Activated gamma-delta T cell treated with Interleukin-2 at 50 U/mL for 16 hours (primary cell): ENCODE measurements around the gene C1orf210.

Experiments
- DNase-seq: peaks from one replicate; pipeline ENCODE4 v3.0.0-alpha.2; 2020

C1orf210 gene

DNA sequence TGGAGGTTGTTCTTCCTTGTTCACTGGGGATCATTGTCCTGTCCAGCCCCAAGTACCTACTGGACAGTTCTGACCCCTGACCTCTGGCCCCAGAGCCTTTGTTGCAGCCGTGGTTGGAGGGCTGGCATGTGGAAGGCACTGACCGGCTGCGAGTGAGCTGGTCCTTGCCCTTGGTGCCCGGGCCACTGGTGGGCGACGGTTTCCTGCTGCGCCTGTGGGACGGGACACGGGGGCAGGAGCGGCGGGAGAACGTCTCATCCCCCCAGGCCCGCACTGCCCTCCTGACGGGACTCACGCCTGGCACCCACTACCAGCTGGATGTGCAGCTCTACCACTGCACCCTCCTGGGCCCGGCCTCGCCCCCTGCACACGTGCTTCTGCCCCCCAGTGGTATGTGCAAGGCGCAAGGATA lies 26.8 kb upstream of the C1orf210 start:
- DNase-seq, result no peak

DNA sequence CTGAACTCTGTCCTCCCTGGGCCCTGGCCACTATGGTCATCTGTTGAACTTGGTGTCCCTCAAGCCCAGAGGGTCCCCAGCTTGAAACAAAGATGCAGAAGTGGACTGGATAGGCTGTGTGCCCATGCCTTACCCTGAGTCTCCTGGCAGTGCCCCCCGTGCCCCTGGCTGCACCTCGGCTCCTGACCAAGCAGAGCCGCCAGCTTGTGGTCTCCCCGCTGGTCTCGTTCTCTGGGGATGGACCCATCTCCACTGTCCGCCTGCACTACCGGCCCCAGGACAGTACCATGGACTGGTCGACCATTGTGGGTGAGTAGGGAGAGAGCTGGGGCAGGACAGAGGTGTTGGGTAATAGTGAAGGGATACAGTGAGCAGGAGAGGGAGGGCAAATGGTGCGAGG lies 26.1 kb upstream of the C1orf210 start:
- DNase-seq, result no peak

DNA sequence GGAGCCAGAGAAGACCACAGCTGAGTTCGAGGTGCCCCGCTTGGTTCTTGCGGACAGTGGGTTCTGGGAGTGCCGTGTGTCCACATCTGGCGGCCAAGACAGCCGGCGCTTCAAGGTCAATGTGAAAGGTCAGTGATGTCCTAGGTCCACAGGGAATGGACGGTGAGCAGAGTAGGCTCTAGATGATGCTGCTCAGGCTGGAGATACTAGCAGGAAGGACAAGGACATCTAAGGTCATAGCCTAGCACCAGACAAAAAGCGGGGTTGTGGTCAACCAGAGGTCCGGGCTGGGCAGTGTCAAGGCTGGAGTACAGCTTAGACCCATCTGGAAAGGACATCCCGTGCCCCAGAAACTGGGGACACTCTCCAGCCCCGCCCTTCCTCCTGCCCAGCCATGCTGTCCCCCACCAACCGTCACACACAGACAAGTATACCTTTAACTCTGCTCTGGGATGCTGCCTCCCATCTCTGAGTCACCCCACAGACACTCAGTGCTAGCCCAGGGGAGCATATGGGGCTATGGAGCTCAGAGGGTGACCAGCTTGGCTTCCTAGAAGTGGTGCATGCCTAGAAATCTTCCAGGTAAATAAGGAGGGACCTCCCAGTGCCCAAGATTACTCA lies 24.1 kb upstream of the C1orf210 start:
- DNase-seq, result no peak

DNA sequence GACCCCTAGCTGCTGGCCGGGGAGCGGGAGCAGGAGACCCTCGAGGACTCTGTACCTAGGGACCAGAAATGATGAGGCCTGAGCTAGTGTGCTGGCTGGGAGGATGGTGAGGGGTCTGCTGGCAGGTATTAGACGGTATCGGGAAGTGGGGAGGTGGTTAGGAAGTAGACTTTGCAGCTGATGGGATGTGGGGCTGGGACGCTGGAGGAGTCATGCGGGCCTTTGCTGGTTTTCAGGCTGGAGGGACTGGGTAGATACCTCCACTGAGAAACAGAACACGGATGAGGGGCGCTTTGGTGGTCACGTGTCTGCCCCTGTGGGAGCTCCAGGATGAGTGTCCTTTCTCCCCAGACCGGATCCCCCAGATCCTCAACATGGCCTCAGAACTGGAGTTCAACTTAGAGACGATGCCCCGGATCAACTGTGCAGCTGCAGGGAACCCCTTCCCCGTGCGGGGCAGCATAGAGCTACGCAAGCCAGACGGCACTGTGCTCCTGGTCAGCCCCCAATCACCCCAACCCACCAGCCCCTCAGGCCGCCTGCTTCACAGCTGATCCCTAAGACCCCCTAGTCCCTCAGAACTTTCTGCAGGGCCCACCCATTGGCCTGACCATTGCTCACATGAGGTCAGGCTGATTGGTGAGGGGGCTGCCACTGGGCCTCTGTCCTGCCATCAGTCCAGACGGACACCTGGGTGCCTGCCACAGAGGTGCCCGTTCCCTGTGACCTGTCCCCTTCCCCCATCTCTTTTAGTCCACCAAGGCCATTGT lies 23.4 kb upstream of the C1orf210 start:
- no peak for DNase-seq

DNA sequence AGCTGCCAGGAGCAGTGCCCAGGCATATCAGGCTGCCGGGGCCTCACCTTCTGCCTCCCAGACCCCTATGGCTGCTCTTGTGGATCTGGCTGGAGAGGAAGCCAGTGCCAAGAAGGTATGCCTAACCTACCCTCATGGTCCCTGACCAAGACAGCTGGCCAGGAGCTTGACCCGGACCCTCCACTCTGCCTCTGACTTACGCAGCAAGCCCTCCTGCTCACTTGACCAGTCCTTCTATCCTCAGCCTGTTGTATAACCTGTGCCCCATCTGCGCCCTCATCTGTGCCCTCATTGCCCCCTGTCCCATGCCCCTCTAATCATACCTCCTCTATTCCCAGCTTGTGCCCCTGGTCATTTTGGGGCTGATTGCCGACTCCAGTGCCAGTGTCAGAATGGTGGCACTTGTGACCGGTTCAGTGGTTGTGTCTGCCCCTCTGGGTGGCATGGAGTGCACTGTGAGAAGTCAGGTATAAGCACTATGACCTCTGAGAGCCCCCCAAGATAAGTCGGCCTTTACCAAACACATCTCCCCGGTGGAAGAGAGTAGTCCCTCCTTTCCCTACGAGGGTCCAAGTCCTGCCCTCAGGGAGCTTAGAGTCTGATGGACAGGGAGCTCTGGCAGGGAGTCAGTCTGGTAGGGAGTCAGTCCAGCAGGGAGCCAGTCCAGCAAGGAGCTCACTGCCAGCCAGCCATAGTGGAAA lies 22.2 kb upstream of the C1orf210 start:
- no peak for DNase-seq

DNA sequence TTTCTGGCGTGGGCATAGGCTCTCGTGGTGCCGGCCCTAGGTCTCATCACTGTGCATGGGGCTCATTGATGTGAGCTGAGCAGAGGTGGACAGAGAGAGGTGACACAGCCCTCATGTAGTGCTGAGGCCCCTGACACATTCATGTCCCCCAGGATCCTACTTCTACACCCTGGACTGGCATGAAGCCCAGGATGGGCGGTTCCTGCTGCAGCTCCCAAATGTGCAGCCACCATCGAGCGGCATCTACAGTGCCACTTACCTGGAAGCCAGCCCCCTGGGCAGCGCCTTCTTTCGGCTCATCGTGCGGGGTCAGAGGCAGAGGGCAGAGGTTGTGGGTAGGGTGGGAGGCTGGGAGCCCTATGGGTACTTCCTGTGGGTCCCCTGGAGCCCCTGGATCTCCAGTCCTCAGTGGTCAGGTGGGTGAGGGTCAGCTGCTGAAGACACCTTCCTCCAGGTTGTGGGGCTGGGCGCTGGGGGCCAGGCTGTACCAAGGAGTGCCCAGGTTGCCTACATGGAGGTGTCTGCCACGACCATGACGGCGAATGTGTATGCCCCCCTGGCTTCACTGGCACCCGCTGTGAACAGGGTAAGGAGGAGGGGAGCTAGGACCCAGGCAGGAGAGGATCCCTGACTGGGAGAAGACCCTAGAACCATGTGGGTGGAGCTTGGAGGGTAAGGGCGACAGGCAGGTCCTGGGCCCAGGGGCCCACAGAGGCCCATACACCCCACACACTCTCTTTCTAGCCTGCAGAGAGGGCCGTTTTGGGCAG lies 21.5 kb upstream of the C1orf210 start:
- no peak for DNase-seq

DNA sequence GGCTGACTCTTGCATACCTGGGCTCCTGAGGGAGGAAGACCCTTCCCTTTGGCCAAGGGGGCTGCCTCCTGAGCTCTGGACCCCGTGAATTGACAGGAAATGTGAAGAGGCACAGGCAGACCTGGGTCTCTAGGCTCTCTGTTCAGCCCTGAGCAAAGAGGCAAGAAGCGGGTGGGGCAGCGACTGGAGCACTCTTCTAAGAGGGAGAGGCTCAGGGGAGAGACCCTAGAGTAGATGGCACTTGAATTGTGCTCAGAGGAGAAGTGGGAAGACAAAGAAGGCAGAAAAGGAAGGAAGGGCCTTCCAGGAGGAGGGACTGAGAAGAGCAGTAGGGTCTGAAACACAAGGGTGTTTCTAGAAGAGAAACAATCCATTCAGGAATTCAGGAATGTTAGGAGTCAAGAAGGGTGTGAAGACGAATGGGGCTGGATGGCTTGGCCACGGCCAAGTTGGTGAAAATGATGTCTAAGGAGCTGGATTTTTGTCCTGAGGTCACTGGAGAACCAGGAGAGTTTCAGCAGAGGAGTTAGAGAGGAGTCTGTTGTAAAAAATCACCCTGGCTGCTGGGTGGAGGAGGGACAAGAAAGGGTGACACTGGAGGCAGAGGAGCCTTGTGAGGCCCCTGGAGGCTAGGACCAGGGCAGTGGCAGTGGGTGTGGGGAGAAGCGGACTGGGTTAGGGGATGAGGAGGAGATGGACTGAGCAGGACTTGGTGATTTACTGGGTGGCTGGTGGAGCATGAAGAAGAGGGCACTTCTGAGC lies 20.7 kb upstream of the C1orf210 start:
- no peak for DNase-seq

DNA sequence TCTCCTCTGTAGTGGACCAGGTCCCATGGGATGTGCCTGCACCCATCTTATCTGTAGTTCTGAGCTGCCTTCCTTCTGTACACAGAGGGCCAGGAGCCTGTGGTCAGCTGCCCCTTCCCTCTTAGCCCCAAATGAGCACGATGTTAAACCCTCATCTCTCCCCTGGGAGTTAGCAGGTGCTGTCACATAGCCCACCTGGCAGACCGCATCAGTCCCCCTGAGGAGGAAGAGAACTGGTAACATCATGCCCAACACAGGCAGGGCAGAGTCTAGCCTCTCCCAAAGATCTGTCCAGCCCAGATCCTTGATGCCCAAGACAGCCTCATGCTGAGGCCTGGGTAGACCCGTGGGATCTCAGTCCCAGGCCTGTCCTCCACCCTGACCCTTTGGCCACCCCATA lies 20.1 kb upstream of the C1orf210 start:
- no peak for DNase-seq

DNA sequence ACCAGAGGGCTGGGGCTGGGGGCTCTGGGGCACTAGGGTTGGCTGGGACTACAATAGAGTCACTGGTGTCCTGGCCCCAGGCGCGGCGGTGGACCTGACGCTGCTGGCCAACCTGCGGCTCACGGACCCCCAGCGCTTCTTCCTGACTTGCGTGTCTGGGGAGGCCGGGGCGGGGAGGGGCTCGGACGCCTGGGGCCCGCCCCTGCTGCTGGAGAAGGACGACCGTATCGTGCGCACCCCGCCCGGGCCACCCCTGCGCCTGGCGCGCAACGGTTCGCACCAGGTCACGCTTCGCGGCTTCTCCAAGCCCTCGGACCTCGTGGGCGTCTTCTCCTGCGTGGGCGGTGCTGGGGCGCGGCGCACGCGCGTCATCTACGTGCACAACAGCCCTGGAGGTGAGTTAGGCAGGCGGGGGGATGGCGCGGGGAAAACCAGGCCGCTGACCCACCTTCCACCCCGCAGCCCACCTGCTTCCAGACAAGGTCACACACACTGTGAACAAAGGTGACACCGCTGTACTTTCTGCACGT lies 19.5 kb upstream of the C1orf210 start:
- DNase-seq, result no peak

DNA sequence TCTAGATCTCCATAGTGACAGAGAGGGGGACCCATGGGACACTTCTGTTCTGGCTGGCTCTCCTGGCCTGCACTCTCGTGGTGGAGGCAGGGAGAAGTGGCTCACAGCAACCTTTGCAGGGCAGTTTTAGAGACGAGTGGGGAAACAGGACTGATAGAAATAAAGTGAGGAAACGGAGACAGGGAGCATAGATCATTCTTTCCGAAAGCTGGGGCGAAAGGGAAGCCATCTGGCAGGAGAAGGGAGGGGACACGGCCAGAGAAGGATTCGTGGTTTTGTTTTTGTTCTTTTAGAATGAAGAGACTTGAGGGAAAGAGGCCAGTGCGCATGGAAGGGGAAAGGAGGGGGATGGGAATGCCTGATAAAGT lies 18.9 kb upstream of the C1orf210 start:
- no peak for DNase-seq

DNA sequence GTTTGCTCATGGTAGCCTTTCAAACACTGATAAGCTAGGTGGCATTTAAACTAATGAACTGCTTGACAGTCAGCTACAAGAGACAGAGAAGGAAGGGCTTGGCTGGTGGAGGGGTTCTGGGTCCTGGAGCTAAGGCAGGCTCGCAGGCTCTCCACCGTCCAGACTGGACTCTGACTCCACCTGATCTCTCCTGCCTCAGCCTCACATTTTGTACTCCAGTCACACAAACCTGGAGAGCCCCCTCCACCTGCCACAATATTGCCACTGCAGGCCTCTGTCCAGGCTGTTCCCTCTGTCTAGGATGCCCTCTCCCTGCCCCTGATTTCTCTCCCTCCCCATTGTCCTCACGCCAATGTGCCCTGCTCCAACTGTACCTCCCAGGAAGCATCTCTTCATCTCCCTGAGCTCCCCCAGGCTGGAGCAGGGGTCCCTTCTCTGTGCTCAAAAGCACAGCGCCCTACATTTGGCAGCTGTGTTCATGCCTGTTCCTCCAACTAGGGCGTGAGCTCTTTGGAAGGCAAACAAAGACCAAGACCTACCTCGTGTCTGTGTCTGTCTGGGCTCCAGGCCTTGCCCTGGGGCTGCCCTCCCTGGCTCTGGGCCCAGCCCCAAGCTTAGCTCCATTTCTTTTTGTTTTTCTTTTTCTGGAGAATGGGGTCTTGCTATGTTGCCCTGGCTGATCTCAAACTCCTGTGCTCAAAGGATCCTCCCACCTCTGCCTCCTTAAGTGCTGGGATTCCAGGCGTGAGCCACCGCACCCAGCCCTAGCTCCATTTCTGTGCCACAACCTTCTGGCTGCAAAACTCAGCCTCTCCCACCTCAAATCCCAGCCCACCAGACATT lies 18.3 kb upstream of the C1orf210 start:
- no peak for DNase-seq

DNA sequence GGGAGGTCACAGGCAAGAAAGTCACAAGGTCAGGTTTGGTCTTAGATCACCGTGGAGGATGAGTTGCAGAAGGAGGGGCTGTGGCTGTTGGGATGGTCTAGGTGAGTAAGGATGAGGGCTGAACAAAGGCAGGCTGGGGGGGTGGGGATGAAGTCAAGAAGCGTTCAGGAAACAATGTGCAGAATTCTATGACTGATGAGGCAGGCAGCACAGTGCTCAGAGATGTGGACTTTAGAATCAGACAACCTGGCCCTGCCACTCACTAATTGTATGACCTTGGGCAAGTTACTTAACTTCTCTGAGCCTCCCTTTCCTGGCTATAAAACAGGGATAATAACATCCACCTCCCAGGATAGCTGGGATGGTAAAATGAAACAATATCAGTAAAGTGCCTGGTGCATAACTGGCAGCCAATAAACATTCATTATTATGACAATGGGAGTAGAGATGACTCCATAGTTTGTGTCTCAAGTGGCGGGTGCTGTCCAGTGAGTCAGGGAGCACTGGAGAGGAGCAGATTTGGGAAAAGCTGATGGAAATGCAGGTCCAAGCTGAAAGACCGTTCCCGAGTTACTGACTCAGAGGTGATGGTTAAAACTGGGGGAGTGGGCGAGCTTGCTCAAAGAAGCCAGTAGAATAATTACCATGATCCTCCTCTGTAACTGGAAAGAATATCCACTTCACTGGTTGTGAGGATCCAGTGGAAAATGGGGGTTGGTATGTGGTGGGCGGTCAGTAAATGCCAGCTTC lies 17.5 kb upstream of the C1orf210 start:
- no peak for DNase-seq

DNA sequence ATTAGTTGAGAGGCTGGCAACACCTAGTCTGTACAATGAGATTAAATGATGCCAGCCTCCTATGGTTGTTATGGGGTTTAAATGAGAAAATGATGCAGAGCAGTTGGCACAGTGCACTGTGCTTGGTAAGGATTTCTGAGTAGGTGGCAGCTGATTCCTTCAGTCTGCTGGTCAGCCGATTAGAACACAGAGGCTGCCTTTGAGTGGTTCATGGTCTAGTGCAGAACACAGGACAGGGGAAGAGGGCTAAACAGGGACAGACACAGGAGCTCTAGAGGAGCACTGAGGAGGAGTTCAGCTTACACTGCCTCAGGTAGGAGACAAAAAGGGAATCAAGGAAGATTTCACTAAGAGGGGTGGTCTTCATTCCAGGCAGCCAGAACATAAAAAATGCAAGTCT lies 16.8 kb upstream of the C1orf210 start:
- DNase-seq, result no peak

DNA sequence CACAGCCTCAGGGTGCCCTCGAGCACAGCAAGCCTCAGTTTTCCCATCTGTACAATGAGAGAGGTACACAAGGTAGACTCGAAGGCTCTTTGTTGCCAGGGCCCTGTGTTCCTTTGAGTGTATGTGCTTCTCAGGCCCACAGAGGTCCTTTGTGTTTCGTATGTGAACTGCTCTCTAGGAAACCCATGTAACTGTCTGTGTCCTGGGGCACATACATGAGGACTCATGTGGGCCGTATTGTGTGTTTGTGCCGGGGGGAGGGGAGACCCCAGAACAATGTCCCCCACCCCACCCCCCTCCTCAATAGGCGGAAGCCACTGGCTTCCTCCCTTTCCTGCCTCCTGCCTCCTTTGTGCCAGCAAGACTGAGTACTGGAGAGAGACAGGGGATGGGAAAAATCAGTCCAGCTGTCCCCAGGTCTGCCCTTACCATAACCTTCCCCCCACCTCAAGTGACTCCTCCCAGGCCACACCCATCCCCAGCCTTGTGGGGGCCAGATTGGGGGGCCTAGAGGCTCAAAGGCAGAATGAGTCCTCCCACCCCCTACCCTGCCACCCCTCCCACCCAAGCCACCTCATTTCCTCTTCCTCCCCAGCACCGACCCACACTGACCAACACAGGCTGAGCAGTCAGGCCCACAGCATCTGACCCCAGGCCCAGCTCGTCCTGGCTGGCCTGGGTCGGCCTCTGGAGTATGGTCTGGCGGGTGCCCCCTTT lies 15.2 kb upstream of the C1orf210 start, which contains the start of gene TIE1:
Gene TIE1, plus strand, starts transcription at position 605 of the 717 bp plus-strand sequence. Its CDS starts 90 bp downstream, at position 695.
- DNase-seq, result no peak

DNA sequence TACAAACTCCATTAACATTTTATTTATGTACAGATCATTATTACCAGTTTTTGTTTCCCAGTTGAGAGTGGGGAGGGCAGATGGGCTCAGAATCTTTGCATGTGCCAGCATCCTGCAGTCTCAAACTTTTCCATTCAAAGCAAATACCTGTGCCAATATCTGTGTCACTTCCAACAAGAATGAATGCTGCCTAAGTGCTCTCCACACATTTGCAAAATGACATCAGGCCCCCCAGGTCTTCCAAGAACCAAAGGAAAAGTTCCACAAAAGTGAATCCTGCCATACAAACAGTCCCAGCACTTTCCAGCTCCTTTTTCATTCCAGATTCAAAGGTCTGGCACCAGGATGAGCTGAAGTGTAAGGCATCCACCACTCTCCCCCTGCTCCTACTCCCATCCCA lies 13.7 kb upstream of the C1orf210 start:
- no peak for DNase-seq

DNA sequence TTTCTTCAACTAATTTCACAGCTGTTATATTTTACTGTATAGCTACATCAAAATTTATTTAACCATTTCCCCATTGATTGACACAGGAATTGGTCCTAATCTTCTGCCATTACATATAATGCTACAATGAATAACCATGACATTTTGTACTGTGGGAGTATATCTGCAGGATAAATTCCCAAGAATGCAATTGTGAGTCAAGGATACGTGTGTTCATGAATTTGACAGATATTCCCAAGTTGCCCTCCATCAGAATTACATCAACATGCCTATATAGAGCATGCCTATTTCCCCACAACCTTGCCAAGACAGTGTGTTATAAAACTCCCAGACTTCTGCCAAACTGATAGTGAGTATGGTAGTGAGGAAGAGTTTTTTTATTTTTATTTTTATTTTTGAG lies 12.7 kb upstream of the C1orf210 start:
- DNase-seq, result no peak

DNA sequence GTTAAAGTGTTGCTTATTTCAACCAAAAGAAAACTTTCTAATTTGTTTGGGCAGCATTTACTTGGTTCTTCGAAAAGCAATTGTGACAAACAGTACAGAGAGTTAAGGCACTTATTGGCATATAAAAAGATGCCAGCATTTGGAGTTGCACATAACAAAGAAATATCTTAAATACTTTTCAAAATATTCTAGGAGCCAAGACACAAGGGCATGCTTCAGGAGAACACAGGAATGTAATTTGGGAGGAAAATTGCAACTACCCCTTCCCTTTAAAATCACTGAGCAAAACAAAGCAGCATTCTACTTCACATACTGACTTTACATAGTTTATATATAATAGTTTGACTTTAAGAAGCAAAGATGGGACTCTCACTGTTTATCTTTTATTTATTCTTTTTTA lies 10.8 kb upstream of the C1orf210 start:
- DNase-seq, result no peak

DNA sequence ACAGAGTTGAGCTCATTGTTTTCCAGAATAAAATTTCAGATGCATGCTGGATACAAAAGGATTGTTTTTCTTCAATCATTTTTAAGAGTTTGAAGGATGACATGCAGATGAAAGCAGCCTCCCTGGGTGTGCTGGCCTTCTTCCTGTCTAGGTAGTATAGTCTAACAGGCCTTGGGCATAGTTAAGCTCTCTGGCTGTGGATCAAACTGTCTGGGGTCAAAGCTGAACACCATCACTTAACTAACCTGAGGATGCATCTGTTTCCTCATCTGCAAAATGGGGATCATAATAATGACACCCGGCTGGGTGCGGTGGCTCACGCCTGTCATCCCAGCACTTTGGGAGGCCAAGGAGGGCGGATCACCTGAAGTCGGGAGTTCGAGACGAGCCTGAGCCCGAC lies 9.4 kb upstream of the C1orf210 start:
- no peak for DNase-seq

DNA sequence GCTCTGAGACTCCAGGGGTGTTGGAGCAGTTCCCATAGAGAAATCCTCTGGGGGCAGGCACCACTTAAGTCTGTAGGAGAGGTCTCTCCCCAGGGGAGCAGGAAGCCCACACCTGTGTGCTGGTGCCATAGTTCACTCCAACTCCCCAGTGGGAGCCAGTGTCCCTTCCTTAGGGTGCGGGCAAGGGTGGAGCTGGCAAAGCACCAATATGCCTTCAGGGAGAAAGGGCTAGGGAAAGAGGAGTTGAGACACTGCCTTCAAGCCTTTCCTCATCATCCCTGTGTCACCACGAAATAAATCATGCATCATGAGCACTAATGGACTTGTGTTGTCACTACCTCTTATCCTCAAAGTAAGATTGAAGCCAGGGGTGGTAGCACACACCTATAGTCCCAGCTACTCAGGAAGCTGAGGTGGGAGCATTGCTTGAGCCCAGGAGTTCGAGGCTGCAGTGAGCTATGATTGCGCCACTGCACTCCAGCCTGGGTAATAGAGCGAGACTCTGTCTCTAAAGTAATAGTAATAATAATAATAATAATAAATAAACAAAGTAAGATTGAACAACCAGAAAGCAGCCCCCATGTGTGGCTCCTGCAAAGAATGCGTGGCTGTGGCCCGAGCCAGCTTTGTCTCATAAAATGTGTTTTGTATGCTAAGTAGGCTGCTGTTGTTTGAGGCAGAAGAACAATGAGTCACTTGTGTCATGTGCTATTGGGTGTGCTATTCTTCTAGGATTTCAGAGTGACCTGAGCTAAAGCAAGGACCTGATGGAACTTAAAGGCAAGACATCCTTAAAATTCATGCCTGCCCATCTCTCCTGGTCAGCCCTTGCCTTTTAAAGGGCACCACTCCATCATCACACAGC lies 8.7 kb upstream of the C1orf210 start:
- no peak for DNase-seq
